Spinal cord (tissue), 10 donors: ENCODE results near the gene MAN1C1. TPM values are rescaled to one million over a fixed set of nuclear protein-coding genes. Genes with fewer than 3 reads are reported as not detected.
A peak's percentile ranks its signal among the peaks of the same experiment; 100 is the strongest.

ENCODE experiments used
- DNase-seq, 6 donors: peaks; one replicate each; pipeline versions ENCODE4 v3.0.0 to v3.0.0-alpha.2; 2013 to 2015; ENCODE audit warnings: low spot score in 6 of 6, low read depth in 4 of 6
- H3K27ac ChIP-seq: one replicate; pipeline ENCODE4 v1.5.1; 2013; ENCODE audit warnings: low read depth, low read length, control low read depth
- H3K27me3 ChIP-seq: one replicate; pipeline ENCODE4 v1.6.1; 2013; ENCODE audit warnings: low read length; ENCODE audit not compliant: control insufficient read depth, insufficient read depth
- H3K36me3 ChIP-seq: one replicate; pipeline ENCODE4 v1.6.1; 2013; ENCODE audit warnings: low read length; ENCODE audit not compliant: control insufficient read depth, insufficient read depth
- H3K4me1 ChIP-seq: one replicate; pipeline ENCODE4 v1.6.1; 2013; ENCODE audit warnings: low read length; ENCODE audit not compliant: control insufficient read depth, insufficient read depth
- H3K4me3 ChIP-seq: one replicate; pipeline ENCODE4 v1.5.1; 2013; ENCODE audit warnings: low read depth, low read length, control low read depth
- H3K9me3 ChIP-seq: one replicate; pipeline ENCODE4 v1.6.1; 2013; ENCODE audit warnings: low read length; ENCODE audit not compliant: control insufficient read depth, insufficient read depth
- WGBS: methylation state at CpG from one replicate; pipeline ENCODE4 v1.1.5; 2013; ENCODE audit warnings: missing lambda C conversion rate; ENCODE audit not compliant: insufficient coverage; 5-methylcytosine and 5-hydroxymethylcytosine counted together
- polyA plus RNA-seq, 2 donors: library from polyadenylated mRNA; unstranded; fragments of 120-200 nt; gene quantifications; one replicate each; pipeline ENCODE4 v1.2.1, GENCODE V29; 2013; ENCODE audit not compliant: insufficient read length in 2 of 2
- total RNA-seq, 2 donors: library from RNA; depleted of rRNA in 1 of 2; stranded (reverse); fragments of 120-200 nt in 1 of 2; fragments of >200 nt in 1 of 2; gene quantifications; one replicate each; pipeline versions ENCODE4 v1.2.3 to v1.2.4, GENCODE V29; 2013 to 2014
- donor health status: healthy.

MAN1C1 gene
- total and polyA plus RNA-seq, 4 donors, result 18.4 to 59.7 (median 49.4) TPM

DNA sequence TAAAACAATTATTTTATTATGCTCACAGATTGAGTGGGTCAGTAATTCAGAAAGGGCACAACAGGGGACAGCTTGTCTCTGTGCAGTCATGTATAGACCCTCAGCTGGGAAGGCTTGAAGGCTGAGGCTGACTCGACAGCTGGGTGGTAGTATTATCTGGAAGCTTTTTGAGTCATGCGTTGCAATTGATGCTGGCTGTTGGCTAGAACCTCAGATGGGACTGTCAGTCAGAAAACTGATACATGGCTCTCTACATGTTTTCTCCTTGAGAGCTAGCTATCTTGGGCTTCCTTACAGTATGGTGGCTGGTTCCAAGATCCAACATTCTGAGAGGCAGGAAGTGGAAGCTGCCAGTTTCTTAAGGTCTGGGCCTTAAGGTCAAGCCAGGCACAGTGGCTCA, 121.9 kb downstream of the MAN1C1 start:
- Histone ChIP-seq H3K27me3 (no peaks in the 10 kb centered on the region), H3K9me3 (no peaks in the 10 kb centered on the region), H3K27ac (no peak overlapping the region), H3K4me3 (no peak overlapping the region), H3K36me3 (no peaks in the 10 kb centered on the region), H3K4me1 (peaks cover 35% of the 10 kb centered on the region)
- no peak for DNase-seq
- WGBS, result 56% methylated on average over 2 of the region's 2 CpGs

DNA sequence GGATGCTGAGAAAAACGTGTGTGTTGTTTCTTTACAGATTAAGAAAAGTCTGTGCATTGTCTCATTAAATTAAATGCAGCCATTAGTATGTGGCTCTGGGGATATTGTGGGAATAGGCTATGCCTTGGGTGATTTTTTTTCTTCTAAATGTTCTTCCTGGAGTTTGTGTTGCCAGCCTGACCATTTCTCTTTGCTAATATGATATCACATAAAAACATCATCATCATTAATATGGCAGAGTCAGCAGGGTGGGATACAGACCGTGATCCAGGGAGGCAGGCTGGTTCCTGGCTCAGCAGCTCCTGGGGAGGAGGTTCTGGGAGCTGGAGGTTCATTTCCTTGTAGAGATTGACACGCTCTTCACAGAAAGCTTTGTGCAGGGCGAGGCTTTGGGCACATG, 122.8 kb downstream of the MAN1C1 start:
- peak in 1 of 6 donors; percentile 53 for DNase-seq
- Histone ChIP-seq H3K27ac (no peak overlapping the region), H3K27me3 (no peaks in the 10 kb centered on the region), H3K4me3 (no peak overlapping the region), H3K4me1 (peaks cover 44% of the 10 kb centered on the region), H3K9me3 (no peaks in the 10 kb centered on the region), H3K36me3 (no peaks in the 10 kb centered on the region)
- WGBS, result 56% methylated on average over 2 of the region's 4 CpGs

DNA sequence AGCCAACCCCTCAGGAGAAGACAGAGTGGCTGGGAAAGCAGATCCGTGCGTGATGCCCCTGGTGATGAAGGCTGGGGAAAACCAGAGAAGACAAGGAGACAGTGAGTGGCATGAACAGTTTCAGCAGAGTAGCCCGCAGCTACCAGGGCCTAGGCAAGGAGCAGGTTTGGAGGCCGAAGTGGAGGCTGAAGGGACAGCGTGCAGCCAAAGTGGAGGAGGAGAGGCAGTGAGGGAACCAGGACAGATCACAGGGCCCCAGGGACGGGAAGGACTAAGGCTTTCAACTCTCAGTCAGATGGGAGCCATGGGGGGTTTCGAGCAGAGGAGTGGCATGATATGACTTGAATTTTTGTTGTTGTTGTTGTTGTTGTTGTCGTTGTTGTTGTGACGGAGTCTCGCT, 123.5 kb downstream of the MAN1C1 start:
- Histone ChIP-seq H3K9me3 (no peaks in the 10 kb centered on the region), H3K36me3 (no peaks in the 10 kb centered on the region), H3K27me3 (no peaks in the 10 kb centered on the region), H3K4me1 (peaks cover 48% of the 10 kb centered on the region), H3K27ac (no peak overlapping the region), H3K4me3 (no peak overlapping the region)
- DNase-seq, result no peak
- 93% methylated on average over 10 of the region's 10 CpGs for WGBS

DNA sequence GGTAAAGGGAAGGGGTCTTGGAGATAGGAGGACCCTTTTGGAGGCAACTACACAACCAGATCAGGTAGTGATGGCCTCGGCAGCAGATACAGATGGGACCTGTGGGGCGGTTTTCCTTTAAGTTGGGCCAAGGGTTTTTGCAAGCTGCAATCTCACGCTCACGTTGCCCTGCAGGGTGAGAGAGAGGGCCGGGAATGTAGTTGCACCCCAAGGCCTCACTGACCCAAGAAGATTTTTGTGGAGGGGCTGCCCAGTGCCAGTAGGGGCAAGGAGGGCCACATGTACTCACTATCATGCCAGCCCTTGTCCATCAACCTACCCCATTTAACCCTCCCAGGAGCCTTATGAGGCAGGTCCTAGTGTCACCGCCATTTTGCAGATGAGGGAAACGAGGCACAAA, 125.7 kb downstream of the MAN1C1 start:
- Histone ChIP-seq H3K27ac (no peak overlapping the region), H3K4me1 (peaks cover 48% of the 10 kb centered on the region), H3K4me3 (no peak overlapping the region), H3K36me3 (peaks cover 3% of the 10 kb centered on the region), H3K9me3 (no peaks in the 10 kb centered on the region), H3K27me3 (no peaks in the 10 kb centered on the region)
- WGBS, result 90% methylated on average over 4 of the region's 7 CpGs
- DNase-seq, result no peak

DNA sequence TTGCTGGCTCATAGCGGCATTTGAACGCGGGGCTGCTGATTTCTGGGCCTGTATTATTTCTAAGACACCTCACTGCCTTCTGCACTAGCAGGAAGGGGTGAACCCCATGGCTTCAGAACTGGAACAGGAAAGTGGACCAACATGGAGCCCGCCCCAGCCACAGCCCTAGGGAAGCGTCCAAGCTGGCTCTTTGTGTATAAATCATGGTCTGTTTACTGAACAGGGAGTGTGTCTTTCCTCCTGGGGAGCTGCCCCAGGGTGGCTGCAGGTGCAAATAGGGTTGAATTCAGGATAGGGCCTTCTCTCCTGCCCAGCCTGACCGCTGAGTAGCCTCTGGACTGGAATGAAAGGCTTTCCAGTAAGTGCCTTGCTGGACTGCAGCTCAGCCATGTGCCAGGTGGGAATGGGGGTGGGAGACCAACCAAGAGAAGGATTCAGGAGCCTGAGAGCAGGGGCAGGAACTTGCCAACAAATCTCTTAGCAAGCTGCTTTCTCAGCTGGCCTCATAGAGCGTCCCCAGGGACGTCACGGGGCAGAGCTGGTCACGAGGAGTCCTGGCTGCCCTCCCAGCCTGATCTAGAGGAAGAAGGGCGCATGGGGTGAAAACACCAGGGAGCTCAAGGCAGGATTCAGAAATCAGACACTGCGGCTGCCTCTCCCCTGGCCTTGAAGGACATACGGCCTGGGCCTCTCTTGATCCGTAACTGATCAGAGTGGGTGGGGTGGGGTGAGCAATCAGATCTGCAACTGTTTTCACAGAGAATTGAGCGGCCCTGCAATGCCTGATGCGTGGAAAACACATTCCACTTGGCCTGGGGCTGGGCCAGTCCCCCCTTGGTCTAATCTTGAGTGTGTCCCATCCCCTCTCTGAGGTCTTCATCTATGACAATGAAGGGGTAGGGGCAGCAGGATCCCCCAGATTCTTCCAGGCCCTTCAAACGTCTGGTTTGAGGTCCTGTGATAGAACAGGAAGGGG, 126.9 kb downstream of the MAN1C1 start:
- peak in 2 of 6 donors; percentile 23 to 80 for DNase-seq
- WGBS, result 66% methylated on average over 13 of the region's 17 CpGs
- H3K27ac ChIP-seq, result peak overlapping the region; percentile 81

DNA sequence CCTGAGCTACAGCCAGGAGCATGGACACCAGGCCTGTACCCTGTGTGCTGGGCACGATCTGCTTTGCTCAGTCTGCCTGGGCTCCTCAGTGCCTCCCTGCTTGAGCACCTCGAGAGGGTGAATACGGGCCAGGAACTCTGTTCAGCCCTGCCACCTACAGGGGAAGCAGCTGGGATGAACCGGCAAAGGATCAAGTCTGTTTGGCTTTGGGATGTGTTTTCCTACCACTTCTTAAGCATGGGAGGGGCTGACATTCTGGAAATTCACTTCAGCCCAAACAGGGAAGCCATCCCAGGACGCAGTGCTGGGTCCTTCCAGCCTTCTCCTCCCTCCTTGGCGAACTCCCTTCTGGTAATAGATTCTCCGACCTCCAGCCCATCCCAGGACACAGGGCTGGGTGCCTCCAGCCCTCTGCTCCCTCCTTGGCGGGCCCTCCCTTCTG, 127.6 kb downstream of the MAN1C1 start:
- peak in 2 of 6 donors; percentile 71 to 80 for DNase-seq
- no peaks in the 10 kb centered on the region for H3K9me3 ChIP-seq
- H3K4me1 ChIP-seq, result peaks cover 55% of the 10 kb centered on the region
- WGBS, result 46% methylated on average over 8 of the region's 8 CpGs
- no peaks in the 10 kb centered on the region for H3K27me3 ChIP-seq
- peak overlapping the region; percentile 81 for H3K27ac ChIP-seq
- no peak overlapping the region for H3K4me3 ChIP-seq
- H3K36me3 ChIP-seq, result peaks cover 6% of the 10 kb centered on the region

More for the DNA sequence above, 126.9 kb downstream of the MAN1C1 start:
- H3K36me3 ChIP-seq, result peaks cover 6% of the 10 kb centered on the region
- peaks cover 51% of the 10 kb centered on the region for H3K4me1 ChIP-seq
- no peak overlapping the region for H3K4me3 ChIP-seq
- H3K27me3 ChIP-seq, result no peaks in the 10 kb centered on the region
- no peaks in the 10 kb centered on the region for H3K9me3 ChIP-seq

DNA sequence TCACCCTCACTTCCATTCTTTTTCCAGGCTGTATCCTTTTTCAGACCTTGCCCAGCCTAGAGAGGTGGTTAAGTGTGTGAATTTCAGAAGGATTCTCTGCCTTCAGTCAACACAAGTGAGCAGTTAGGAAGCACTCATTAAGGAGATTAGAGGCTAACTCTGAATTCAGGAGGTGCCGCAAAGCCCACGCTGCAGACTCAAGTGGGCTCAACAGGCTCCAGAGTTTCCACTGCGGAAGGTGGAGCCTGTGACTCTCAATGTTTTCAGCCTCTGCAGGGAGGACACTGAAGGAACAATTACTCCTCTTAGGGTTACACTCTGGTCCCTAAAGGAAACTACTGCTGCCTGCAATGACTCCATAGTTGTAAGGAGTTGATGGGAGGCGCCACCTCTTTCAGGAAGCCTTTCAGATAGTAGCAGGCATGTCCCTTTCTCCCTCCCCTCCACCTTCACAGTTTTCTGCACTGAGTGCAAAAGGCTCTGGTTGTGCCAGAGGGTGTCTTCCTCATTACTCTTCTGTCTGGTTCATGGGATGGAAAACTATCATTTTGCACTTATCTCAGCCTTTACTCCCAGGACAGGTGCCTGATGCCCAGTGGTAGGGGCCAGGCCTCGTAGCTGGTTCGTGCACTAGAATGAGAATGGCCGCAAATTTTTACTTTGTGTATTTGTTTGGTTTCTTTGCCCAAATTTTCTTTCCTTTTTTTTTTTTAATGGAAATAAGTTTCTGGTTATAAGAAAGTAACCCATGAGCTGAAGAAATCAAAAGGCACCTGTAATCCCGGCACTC, 128.2 kb downstream of the MAN1C1 start:
- H3K36me3 ChIP-seq, result peaks cover 12% of the 10 kb centered on the region
- DNase-seq, result no peak
- no peaks in the 10 kb centered on the region for H3K27me3 ChIP-seq
- peaks cover 50% of the 10 kb centered on the region for H3K4me1 ChIP-seq
- H3K9me3 ChIP-seq, result no peaks in the 10 kb centered on the region
- 79% methylated on average over 3 of the region's 8 CpGs for WGBS
- H3K27ac ChIP-seq, result peak overlapping the region; percentile 81
- no peak overlapping the region for H3K4me3 ChIP-seq

DNA sequence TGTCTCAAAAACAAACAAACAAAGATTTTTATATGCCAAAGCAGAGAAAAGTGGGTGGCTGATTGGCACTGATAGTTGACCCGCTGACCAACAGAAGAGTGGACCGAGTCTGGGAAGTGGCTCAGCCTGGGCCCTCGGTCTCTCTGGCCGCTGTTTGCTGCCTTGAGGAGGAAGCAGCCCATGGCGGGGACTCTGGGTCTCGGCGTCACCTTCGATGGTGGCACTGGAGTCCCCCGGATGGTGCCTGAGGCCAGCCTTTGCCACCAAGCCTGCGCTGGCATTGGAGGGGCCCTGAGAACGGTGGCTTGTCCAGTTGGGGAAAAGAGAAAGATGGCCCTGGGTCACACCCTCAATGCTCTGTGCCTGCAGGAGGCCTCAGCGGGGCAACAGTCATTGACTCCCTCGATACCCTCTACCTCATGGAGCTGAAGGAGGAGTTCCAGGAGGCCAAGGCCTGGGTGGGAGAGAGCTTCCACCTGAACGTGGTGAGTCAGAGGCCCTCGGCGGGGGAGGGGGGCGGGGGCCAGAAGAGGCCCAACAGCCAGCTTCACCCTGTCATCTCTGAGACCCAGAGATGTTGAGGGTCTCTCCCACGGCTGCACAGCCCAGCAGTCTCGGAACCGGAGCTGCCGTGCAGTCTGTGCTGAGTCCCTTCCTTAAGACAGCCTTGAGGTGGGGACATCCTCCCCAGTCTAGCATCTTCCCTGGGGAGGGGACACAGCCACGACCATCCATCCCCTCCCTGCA, 129.9 kb downstream of the MAN1C1 start:
- H3K9me3 ChIP-seq, result no peaks in the 10 kb centered on the region
- peaks cover 47% of the 10 kb centered on the region for H3K4me1 ChIP-seq
- DNase-seq, result no peak
- H3K36me3 ChIP-seq, result peaks cover 15% of the 10 kb centered on the region
- no peak overlapping the region for H3K4me3 ChIP-seq
- no peak overlapping the region for H3K27ac ChIP-seq
- 90% methylated on average over 18 of the region's 22 CpGs for WGBS
- no peaks in the 10 kb centered on the region for H3K27me3 ChIP-seq

DNA sequence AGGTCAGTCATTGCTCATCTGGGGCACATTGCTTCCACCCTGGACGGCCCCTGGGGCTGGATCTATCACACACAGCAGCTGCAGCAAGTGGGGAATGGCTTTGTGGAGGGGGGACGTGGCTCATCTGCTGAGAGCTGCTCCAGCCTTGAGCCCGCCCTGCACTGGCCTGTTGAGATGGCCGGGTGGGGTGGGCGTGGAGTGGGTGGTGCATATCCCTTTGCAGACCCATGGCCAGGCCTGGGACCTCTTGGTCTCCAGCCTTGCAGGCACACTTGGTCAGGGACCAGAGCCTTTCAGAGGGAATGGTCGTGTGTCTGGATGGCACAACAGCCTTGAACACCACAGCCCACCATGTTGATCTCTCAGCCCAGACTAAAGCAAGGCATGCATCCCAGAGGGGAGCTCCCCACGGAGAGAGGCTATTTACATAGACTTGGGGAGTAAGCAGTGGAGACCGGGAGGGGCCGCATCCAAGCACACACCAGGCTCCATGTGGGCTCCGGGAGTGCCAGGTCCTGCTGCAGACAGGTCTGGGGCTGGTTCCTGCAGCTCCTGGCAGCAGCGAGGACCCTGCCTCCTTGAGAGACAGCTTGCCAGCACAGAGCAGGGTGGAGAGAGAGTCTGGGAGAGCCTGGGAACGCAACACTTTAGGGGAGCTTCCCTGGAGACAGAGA, 130.6 kb downstream of the MAN1C1 start:
- Histone ChIP-seq H3K27me3 (no peaks in the 10 kb centered on the region), H3K4me1 (peaks cover 46% of the 10 kb centered on the region), H3K9me3 (no peaks in the 10 kb centered on the region), H3K36me3 (peaks cover 15% of the 10 kb centered on the region), H3K4me3 (no peak overlapping the region), H3K27ac (no peak overlapping the region)
- 58% methylated on average over 8 of the region's 12 CpGs for WGBS
- peak in 1 of 6 donors; percentile 43 for DNase-seq
